Measurements from ENCODE around the gene NFX1. TPM values are rescaled to one million over a fixed set of nuclear protein-coding genes. Genes with fewer than 3 reads are reported as not detected.

NFX1 gene
- total and polyA plus RNA-seq, 9 of the 15 experiments (the other 6 are each of a cell fraction or from before 2014, with no cell fraction given): 8.8 to 38.9 (median 26.8) TPM

- TF ChIP-seq CXXC5 (CRISPR knock-in tag; IDR thresholded peaks at IDR 0.05): no peak
- TF ChIP-seq KDM1A (IDR thresholded peaks at IDR 0.05): no peak; a peak in 1 of 4 replicates
- no peak for TF ChIP-seq ZNF780A (CRISPR knock-in tag; IDR thresholded peaks at IDR 0.05)
- no peak for TF ChIP-seq STAT5A (IDR thresholded peaks at IDR 0.05; ENCODE audit: borderline replicate concordance, low read length)
- TF ChIP-seq ARHGAP35 (IDR thresholded peaks at IDR 0.05; ENCODE audit: partially characterized antibody): no peak
- no peak for TF ChIP-seq SETDB1 (IDR thresholded peaks at IDR 0.05; ENCODE audit: low read length)
- TF ChIP-seq CBX8 (IDR thresholded peaks at IDR 0.05; ENCODE audit: borderline replicate concordance, extremely low read depth, low read depth, low read length, poor library complexity, severe bottlenecking): no peak
- no peak for TF ChIP-seq SMARCB1 (IDR thresholded peaks at IDR 0.05; ENCODE audit: insufficient read length, low read depth)
- TF ChIP-seq WHSC1 (IDR thresholded peaks at IDR 0.05; ENCODE audit: low read length): no peak
- TF ChIP-seq ARID1B (IDR thresholded peaks at IDR 0.05): peak; percentile 41
- no peak for TF ChIP-seq DPF2 (IDR thresholded peaks at IDR 0.05)
- TF ChIP-seq MAFG (tag; conservative IDR thresholded peaks at IDR 0.05): peak; percentile 90
- TF ChIP-seq PURB (CRISPR knock-in tag; IDR thresholded peaks at IDR 0.05; ENCODE audit: low read depth): no peak
- no peak for TF ChIP-seq ZNF518B (CRISPR knock-in tag; IDR thresholded peaks at IDR 0.05)
- TF ChIP-seq SIN3A (IDR thresholded peaks at IDR 0.05; ENCODE audit: borderline replicate concordance in 2 of 2, control insufficient read depth in 1 of 2, low read depth in 2 of 2, low read length in 2 of 2): no peak
Observed at GRCh38 chr9:33267151-33267767, 23.1 kb upstream of the NFX1 start (continued).

Measured in K562 (cell line).